Measurements from ENCODE around the gene DEDD.
A peak's percentile ranks its signal among the peaks of the same experiment; 100 is the strongest.

The DEDD gene

GRCh38 chr1:161090617-161091016 lies 41.9 kb downstream of the DEDD start:
- no peak for DNase-seq

- no peak for DNase-seq
Observed at GRCh38 chr1:161089938-161090337, 42.5 kb downstream of the DEDD start.

- no peak for DNase-seq
Observed at GRCh38 chr1:161089251-161089924, 43.1 kb downstream of the DEDD start, which contains the start of gene NECTIN4. NECTIN4 (minus strand) TSS chr1:161089558; CDS start chr1:161089296, 262 bp downstream.

- DNase-seq, result no peak
Observed at GRCh38 chr1:161088587-161089110, 43.8 kb downstream of the DEDD start.

GRCh38 chr1:161086457-161086856 lies 46.0 kb downstream of the DEDD start:
- DNase-seq, result no peak

GRCh38 chr1:161085165-161085564 lies 47.3 kb downstream of the DEDD start:
- DNase-seq, result no peak

GRCh38 chr1:161084597-161084988 lies 47.9 kb downstream of the DEDD start:
- no peak for DNase-seq

- no peak for DNase-seq
Observed at GRCh38 chr1:161083748-161084596, 48.5 kb downstream of the DEDD start.

GRCh38 chr1:161082996-161083747 lies 49.3 kb downstream of the DEDD start:
- DNase-seq, result peak; percentile 16 to 83

- no peak for DNase-seq
Observed at GRCh38 chr1:161082483-161082882, 50.0 kb downstream of the DEDD start.

GRCh38 chr1:161081519-161081918 lies 50.9 kb downstream of the DEDD start:
- DNase-seq, result no peak

GRCh38 chr1:161080441-161081405 lies 51.7 kb downstream of the DEDD start:
- no peak for DNase-seq

GRCh38 chr1:161079436-161080110 lies 52.9 kb downstream of the DEDD start:
- no peak for DNase-seq

- DNase-seq, result no peak
Observed at GRCh38 chr1:161077426-161077825, 55.0 kb downstream of the DEDD start.

- no peak for DNase-seq
Observed at GRCh38 chr1:161076410-161076809, 56.1 kb downstream of the DEDD start.

GRCh38 chr1:161074676-161075368 lies 57.6 kb downstream of the DEDD start:
- no peak for DNase-seq

- no peak for DNase-seq
Observed at GRCh38 chr1:161073474-161074121, 58.9 kb downstream of the DEDD start.

- DNase-seq, result no peak
Observed at GRCh38 chr1:161072751-161073449, 59.6 kb downstream of the DEDD start.

- peak; percentile 58 to 73 for DNase-seq
Observed at GRCh38 chr1:161071886-161072371, 60.5 kb downstream of the DEDD start.
